Esophagus squamous epithelium (tissue), 4 donors: Measurements from ENCODE around the gene CHDH.

Experiments
- CTCF ChIP-seq, 6 experiments: fragments of 450-650 bp in 4 of 6; fragments of 200-600 bp in 2 of 6; sonication (generic) in 2 of 6; IDR thresholded peaks; one replicate each; pipeline ENCODE4 v1.5.1; 2016 to 2019; ENCODE audit warnings: antibody characterized with exemption in 6 of 6, mild to moderate bottlenecking in 4 of 6, moderate library complexity in 4 of 6
- POLR2A ChIP-seq, 4 donors: fragments of 450-650 bp; IDR thresholded peaks; one replicate each; pipeline ENCODE4 v1.6.1; 2017; ENCODE audit warnings: antibody characterized with exemption in 4 of 4, mild to moderate bottlenecking in 4 of 4, moderate library complexity in 3 of 4

DNA sequence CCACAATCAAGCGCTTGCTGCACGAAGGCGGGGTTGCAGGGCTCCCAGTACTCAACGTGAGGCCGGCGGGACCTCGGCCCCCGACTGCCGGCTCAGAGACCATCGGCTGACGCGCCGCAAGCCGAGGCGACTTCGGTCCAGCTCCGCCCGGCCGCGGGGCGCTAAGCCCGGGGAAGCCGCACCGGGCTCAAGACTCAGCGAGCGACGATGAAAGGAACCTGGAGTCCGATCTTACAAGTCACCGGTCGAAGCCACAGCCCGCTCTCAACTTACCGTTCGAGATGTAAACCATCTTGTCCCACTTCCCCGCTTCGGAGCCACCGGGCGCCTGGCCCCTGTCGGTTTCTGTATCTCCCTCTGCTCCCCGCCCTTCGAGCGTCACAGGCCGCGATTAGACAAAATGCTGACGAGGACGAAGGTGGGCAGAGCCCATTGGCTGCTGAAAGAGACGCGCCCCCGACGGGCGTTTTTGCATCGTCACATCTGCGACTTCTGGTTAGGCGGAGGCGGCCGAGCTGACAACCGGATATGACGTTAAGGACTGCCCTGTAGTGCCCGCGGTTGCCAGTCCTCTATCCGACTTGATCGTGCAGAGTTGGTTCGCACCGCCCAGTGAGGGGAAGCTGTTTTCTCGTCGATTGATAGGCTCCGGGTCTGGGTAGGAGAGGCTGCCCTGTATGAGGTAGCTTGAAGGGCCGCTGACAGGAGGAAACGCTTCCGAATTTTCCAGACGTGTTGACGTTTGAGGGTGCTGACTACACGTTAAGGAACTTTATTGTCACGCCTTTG, 45.5 kb upstream of the CHDH start, which contains the start of gene SELENOK:
- TF ChIP-seq CTCF (IDR thresholded peaks at IDR 0.05) = peak in 1 of 6 experiments; percentile 24
- peak in 3 of 4 donors; percentile 97 to 99 (median 98) for TF ChIP-seq POLR2A (IDR thresholded peaks at IDR 0.05)
